Measurements from ENCODE around the gene KRTAP12-3.

DNA sequence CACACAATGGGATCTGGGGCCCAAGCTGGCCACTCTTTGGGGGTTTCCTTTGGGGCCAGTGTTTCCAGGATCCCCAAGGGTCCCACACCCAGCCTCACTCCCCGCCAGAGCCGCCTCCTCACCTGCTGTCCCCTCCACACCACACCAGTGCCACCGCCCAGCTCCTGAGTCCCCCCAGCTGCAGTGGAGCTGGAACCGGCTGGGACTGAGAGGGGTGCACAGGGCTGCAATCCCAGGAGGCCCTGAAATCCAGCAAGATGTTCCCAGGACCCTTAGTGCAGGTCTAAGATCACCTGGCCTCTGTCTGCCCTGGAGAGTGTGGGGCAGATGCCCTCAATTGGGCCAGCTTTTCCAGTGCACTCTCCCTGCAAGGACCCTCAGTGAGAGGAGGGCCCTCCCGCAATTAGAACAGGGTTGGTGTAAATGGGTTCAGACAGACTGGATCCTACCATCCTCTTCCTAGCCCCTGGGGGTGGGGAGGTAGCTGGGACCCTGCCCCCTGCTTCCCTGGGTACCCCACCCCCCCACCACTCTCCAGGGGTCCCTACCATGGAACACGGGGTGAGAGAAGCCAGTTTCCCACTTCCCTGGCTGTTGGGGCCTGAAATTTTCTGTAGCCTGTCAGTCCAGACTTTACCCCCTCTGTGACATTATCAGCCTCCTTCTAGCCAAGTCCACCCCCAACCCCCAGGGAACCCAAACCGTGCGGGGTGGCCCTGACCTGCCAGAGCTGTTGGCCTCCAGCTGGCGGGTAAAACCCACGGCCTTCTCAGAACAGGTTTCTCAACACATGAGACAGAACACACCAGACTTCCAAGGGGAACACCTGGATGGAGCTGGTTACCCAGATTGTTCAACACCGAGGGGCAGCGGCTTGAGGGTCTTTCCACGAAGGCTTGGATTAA lies 46.3 kb downstream of the KRTAP12-3 start:
- TF ChIP-seq FOXJ3 (CRISPR knock-in tag; IDR thresholded peaks at IDR 0.05; ENCODE audit: borderline replicate concordance) (no peak), TEAD1 (CRISPR knock-in tag; IDR thresholded peaks at IDR 0.05) (no peak), MXD4 (CRISPR knock-in tag; IDR thresholded peaks at IDR 0.05; ENCODE audit: borderline replicate concordance) (no peak), OVOL2 (CRISPR knock-in tag; IDR thresholded peaks at IDR 0.05; ENCODE audit: borderline replicate concordance) (no peak)
- TF ChIP-seq, protein P1, sequence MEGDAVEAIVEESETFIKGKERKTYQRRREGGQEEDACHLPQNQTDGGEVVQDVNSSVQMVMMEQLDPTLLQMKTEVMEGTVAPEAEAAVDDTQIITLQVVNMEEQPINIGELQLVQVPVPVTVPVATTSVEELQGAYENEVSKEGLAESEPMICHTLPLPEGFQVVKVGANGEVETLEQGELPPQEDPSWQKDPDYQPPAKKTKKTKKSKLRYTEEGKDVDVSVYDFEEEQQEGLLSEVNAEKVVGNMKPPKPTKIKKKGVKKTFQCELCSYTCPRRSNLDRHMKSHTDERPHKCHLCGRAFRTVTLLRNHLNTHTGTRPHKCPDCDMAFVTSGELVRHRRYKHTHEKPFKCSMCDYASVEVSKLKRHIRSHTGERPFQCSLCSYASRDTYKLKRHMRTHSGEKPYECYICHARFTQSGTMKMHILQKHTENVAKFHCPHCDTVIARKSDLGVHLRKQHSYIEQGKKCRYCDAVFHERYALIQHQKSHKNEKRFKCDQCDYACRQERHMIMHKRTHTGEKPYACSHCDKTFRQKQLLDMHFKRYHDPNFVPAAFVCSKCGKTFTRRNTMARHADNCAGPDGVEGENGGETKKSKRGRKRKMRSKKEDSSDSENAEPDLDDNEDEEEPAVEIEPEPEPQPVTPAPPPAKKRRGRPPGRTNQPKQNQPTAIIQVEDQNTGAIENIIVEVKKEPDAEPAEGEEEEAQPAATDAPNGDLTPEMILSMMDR (IDR thresholded peaks at IDR 0.05): no peak
- TF ChIP-seq, protein P2, sequence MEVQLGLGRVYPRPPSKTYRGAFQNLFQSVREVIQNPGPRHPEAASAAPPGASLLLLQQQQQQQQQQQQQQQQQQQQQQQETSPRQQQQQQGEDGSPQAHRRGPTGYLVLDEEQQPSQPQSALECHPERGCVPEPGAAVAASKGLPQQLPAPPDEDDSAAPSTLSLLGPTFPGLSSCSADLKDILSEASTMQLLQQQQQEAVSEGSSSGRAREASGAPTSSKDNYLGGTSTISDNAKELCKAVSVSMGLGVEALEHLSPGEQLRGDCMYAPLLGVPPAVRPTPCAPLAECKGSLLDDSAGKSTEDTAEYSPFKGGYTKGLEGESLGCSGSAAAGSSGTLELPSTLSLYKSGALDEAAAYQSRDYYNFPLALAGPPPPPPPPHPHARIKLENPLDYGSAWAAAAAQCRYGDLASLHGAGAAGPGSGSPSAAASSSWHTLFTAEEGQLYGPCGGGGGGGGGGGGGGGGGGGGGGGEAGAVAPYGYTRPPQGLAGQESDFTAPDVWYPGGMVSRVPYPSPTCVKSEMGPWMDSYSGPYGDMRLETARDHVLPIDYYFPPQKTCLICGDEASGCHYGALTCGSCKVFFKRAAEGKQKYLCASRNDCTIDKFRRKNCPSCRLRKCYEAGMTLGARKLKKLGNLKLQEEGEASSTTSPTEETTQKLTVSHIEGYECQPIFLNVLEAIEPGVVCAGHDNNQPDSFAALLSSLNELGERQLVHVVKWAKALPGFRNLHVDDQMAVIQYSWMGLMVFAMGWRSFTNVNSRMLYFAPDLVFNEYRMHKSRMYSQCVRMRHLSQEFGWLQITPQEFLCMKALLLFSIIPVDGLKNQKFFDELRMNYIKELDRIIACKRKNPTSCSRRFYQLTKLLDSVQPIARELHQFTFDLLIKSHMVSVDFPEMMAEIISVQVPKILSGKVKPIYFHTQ (CRISPR knock-in tag; IDR thresholded peaks at IDR 0.05): no peak
- TF ChIP-seq, protein P3, sequence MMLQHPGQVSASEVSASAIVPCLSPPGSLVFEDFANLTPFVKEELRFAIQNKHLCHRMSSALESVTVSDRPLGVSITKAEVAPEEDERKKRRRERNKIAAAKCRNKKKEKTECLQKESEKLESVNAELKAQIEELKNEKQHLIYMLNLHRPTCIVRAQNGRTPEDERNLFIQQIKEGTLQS (CRISPR knock-in tag; conservative IDR thresholded peaks at IDR 0.05): no peak
- TF ChIP-seq, protein P4, sequence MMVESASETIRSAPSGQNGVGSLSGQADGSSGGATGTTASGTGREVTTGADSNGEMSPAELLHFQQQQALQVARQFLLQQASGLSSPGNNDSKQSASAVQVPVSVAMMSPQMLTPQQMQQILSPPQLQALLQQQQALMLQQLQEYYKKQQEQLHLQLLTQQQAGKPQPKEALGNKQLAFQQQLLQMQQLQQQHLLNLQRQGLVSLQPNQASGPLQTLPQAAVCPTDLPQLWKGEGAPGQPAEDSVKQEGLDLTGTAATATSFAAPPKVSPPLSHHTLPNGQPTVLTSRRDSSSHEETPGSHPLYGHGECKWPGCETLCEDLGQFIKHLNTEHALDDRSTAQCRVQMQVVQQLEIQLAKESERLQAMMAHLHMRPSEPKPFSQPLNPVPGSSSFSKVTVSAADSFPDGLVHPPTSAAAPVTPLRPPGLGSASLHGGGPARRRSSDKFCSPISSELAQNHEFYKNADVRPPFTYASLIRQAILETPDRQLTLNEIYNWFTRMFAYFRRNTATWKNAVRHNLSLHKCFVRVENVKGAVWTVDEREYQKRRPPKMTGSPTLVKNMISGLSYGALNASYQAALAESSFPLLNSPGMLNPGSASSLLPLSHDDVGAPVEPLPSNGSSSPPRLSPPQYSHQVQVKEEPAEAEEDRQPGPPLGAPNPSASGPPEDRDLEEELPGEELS (CRISPR knock-in tag; IDR thresholded peaks at IDR 0.05): no peak
- TF ChIP-seq, protein P5, sequence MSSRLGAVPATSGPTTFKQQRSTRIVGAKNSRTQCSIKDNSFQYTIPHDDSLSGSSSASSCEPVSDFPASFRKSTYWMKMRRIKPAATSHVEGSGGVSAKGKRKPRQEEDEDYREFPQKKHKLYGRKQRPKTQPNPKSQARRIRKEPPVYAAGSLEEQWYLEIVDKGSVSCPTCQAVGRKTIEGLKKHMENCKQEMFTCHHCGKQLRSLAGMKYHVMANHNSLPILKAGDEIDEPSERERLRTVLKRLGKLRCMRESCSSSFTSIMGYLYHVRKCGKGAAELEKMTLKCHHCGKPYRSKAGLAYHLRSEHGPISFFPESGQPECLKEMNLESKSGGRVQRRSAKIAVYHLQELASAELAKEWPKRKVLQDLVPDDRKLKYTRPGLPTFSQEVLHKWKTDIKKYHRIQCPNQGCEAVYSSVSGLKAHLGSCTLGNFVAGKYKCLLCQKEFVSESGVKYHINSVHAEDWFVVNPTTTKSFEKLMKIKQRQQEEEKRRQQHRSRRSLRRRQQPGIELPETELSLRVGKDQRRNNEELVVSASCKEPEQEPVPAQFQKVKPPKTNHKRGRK (CRISPR knock-in tag; IDR thresholded peaks at IDR 0.05; ENCODE audit: borderline replicate concordance): no peak

All from WTC11 (cell line).